Tibial artery (tissue), 4 donors: Measurements from ENCODE around the gene RAB33B.

Experiments
- DNase-seq, 2 donors: peaks; one replicate each; pipeline ENCODE4 v3.0.0-alpha.2; 2019
- H3K27ac ChIP-seq, 2 donors: fragments of 200-600 bp; sonication (generic) in 1 of 2; 1 replicate in 1 of 2; 2 replicates in 1 of 2; pipeline ENCODE4 v1.5.1; 2018 to 2019; ENCODE audit warnings: mild to moderate bottlenecking in 1 of 2
- H3K27me3 ChIP-seq, 2 donors: fragments of 200-600 bp; sonication (generic) in 1 of 2; one replicate each; pipeline versions ENCODE4 v1.5.1 to v1.6.0; 2016 to 2019
- H3K36me3 ChIP-seq, 3 donors: fragments of 200-600 bp; sonication (generic) in 2 of 3; one replicate each; pipeline ENCODE4 v1.5.1; 2016 to 2019; ENCODE audit warnings: mild to moderate bottlenecking in 2 of 3
- H3K4me1 ChIP-seq, 4 donors: fragments of 200-600 bp; sonication (generic) in 2 of 4; 1 replicate in 3 of 4; 2 replicates in 1 of 4; pipeline ENCODE4 v1.5.1; 2016 to 2019
- H3K4me3 ChIP-seq, 2 donors: fragments of 200-600 bp; sonication (generic) in 1 of 2; 1 replicate in 1 of 2; 2 replicates in 1 of 2; pipeline ENCODE4 v1.5.1; 2018 to 2019; ENCODE audit warnings: mild to moderate bottlenecking in 2 of 2
- H3K9me3 ChIP-seq, 3 donors: fragments of 200-600 bp; sonication (generic) in 1 of 3; one replicate each; pipeline ENCODE4 v1.5.1; 2016 to 2019
- CTCF ChIP-seq, 2 experiments: fragments of 200-600 bp in 1 of 2; fragments of 450-650 bp in 1 of 2; IDR thresholded peaks; one replicate each; pipeline ENCODE4 v1.5.1; 2017 to 2019; ENCODE audit warnings: antibody characterized with exemption in 2 of 2, mild to moderate bottlenecking in 1 of 2, moderate library complexity in 1 of 2
- intact Hi-C: fragments of 100-400 bp; cut with DNase I; formaldehyde crosslinking; loops from one replicate; pipeline ENCODE4 v1.15.0; 2023; ENCODE audit warnings: low total_unique reads

RAB33B gene

GRCh38 chr4:139501527-139501926 is 47.6 kb downstream of the RAB33B start:
- Histone ChIP-seq H3K4me3 (no peak overlapping the region), H3K4me1 (peaks cover 0 to 4% (median 0%) of the 10 kb centered on the region in 4 donors), H3K27me3 (no peaks in the 10 kb centered on the region), H3K27ac (no peak overlapping the region), H3K36me3 (peaks cover 9 to 10% (median 9%) of the 10 kb centered on the region in 3 donors), H3K9me3 (no peaks in the 10 kb centered on the region)
- DNase-seq: no peak
- no peak for TF ChIP-seq CTCF (IDR thresholded peaks at IDR 0.05)
- intact Hi-C loops: loop anchor here (5.0 kb wide), 1 partner anchor 141 kb away; no protein-coding TSS in a partner anchor

GRCh38 chr4:139501927-139502899 is 48.3 kb downstream of the RAB33B start:
- Histone ChIP-seq H3K27ac (no peak overlapping the region), H3K9me3 (no peaks in the 10 kb centered on the region), H3K36me3 (peaks cover 9 to 17% (median 15%) of the 10 kb centered on the region in 3 donors), H3K4me1 (peaks cover 0 to 4% (median 0%) of the 10 kb centered on the region in 4 donors), H3K4me3 (no peak overlapping the region), H3K27me3 (no peaks in the 10 kb centered on the region)
- no peak for TF ChIP-seq CTCF (IDR thresholded peaks at IDR 0.05)
- no peak for DNase-seq
- intact Hi-C loops: loop anchor here (5.0 kb wide), 1 partner anchor 140 kb away; no protein-coding TSS in a partner anchor

GRCh38 chr4:139503622-139504166 is 49.8 kb downstream of the RAB33B start:
- H3K4me1 ChIP-seq: no peaks in the 10 kb centered on the region
- intact Hi-C loops: loop anchor here (5.0 kb wide), 1 partner anchor 139 kb away; no protein-coding TSS in a partner anchor
- no peak overlapping the region for H3K4me3 ChIP-seq
- H3K36me3 ChIP-seq: peaks cover 14 to 30% (median 20%) of the 10 kb centered on the region in 3 donors
- H3K27ac ChIP-seq: no peak overlapping the region
- no peaks in the 10 kb centered on the region for H3K27me3 ChIP-seq
- TF ChIP-seq CTCF (IDR thresholded peaks at IDR 0.05): no peak
- H3K9me3 ChIP-seq: no peaks in the 10 kb centered on the region
- no peak for DNase-seq

- Histone ChIP-seq H3K4me3 (no peak overlapping the region), H3K9me3 (no peaks in the 10 kb centered on the region), H3K27ac (no peak overlapping the region), H3K4me1 (no peaks in the 10 kb centered on the region), H3K27me3 (no peaks in the 10 kb centered on the region), H3K36me3 (peaks cover 35 to 59% (median 48%) of the 10 kb centered on the region in 3 donors)
- TF ChIP-seq CTCF (IDR thresholded peaks at IDR 0.05): no peak
- intact Hi-C loops: no loop called here
- no peak for DNase-seq
Observed at GRCh38 chr4:139506774-139507173, 52.9 kb downstream of the RAB33B start.

- peaks cover 39 to 77% (median 63%) of the 10 kb centered on the region in 3 donors for H3K36me3 ChIP-seq
- no peaks in the 10 kb centered on the region for H3K27me3 ChIP-seq
- no peak overlapping the region for H3K4me3 ChIP-seq
- H3K27ac ChIP-seq: no peak overlapping the region
- intact Hi-C loops: no loop called here
- TF ChIP-seq CTCF (IDR thresholded peaks at IDR 0.05): no peak
- no peaks in the 10 kb centered on the region for H3K9me3 ChIP-seq
- H3K4me1 ChIP-seq: no peaks in the 10 kb centered on the region
- DNase-seq: no peak
Observed at GRCh38 chr4:139508581-139509237, 54.8 kb downstream of the RAB33B start.
